Small intestine (tissue), 16 donors: ENCODE measurements around the gene SRP54. TPM values are rescaled to one million over a fixed set of nuclear protein-coding genes. Genes with fewer than 3 reads are reported as not detected.

ENCODE experiments used
- DNase-seq, 2 donors: peaks; one replicate each; pipeline versions ENCODE4 v3.0.0 to v3.0.0-alpha.2; 2013
- FAIRE-seq: peaks from 2 replicates; lab custom pipeline; 2012; peaks lifted over from hg19 to GRCh38; lab: Jason Lieb, UNC
- H3K27ac ChIP-seq, 3 donors: one replicate each; pipeline ENCODE4 v1.5.1; 2013; ENCODE audit warnings: low read length in 2 of 3, mild to moderate bottlenecking in 2 of 3, control low read depth in 1 of 3, inconsistent platforms in 1 of 3, low read depth in 1 of 3, moderate library complexity in 1 of 3
- H3K27me3 ChIP-seq, 3 donors: one replicate each; pipeline ENCODE4 v1.6.1; 2013; ENCODE audit warnings: low read length in 3 of 3, inconsistent platforms in 1 of 3; ENCODE audit not compliant: control insufficient read depth in 3 of 3, insufficient read depth in 3 of 3
- H3K36me3 ChIP-seq, 3 donors: one replicate each; pipeline ENCODE4 v1.6.1; 2013; ENCODE audit warnings: low read length in 3 of 3, inconsistent platforms in 1 of 3, low read depth in 1 of 3, mild to moderate bottlenecking in 1 of 3, moderate library complexity in 1 of 3; ENCODE audit not compliant: control insufficient read depth in 3 of 3, insufficient read depth in 2 of 3
- H3K4me1 ChIP-seq, 3 donors: one replicate each; pipeline ENCODE4 v1.6.1; 2013; ENCODE audit warnings: low read length in 2 of 3, inconsistent platforms in 1 of 3, low read depth in 1 of 3, mild to moderate bottlenecking in 1 of 3, moderate library complexity in 1 of 3; ENCODE audit not compliant: control insufficient read depth in 3 of 3, insufficient read depth in 2 of 3
- H3K4me3 ChIP-seq, 3 donors: one replicate each; pipeline ENCODE4 v1.5.1; 2013; ENCODE audit warnings: low read length in 3 of 3, control low read depth in 1 of 3, inconsistent platforms in 1 of 3, low read depth in 1 of 3, mild to moderate bottlenecking in 1 of 3, moderate library complexity in 1 of 3
- H3K9me3 ChIP-seq, 2 donors: one replicate each; pipeline ENCODE4 v1.6.1; 2013; ENCODE audit warnings: low read depth in 1 of 2, low read length in 1 of 2; ENCODE audit not compliant: control insufficient read depth in 2 of 2, insufficient read depth in 1 of 2
- WGBS, 3 donors: extraction: QIAGEN DNeasy Blood & Tissue Kit; methylation state at CpG; one replicate each; pipeline ENCODE4 v1.1.7; 2013; 5-methylcytosine and 5-hydroxymethylcytosine counted together
- long read RNA-seq, 10 donors: transcript quantifications; one replicate each; lab custom pipeline, GENCODE V29; 2026
- polyA plus RNA-seq, 4 donors: library from polyadenylated mRNA; stranded (reverse) in 3 of 4; unstranded in 1 of 4; fragments of 200-250 nt in 3 of 4; fragments of 120-200 nt in 1 of 4; gene quantifications; one replicate each; pipeline versions ENCODE4 v1.2.1 to v1.2.3, GENCODE V29; 2013
- donor health status: healthy with polysubstance abuse.
- donor health status: control.
- donor health status: control.
- donor health status: Bipolar disorder and iron deficiency.
- donor health status: healthy.

The SRP54 gene
- 10 to 100 TPM; 31.3 to 59.6 (median 35.9) TPM for polyA plus RNA-seq
- long read RNA-seq, donor 1: 0 reads
- long read RNA-seq, donor 2, transcript SRP54-201 (16 exons, 2,279 nt): major isoform, 5 of 8 reads
- long read RNA-seq, donor 2, partial matches to known transcripts: 0 of 8 reads
- long read RNA-seq, donor 2, other reads (novel, unspliced or antisense): 0 of 8 reads
- long read RNA-seq, donor 3, transcript SRP54-201 (16 exons, 2,279 nt): major isoform, 5 of 24 reads
- long read RNA-seq, donor 3, partial matches to known transcripts: 16 of 24 reads
- long read RNA-seq, donor 3, other reads (novel, unspliced or antisense): 0 of 24 reads
- long read RNA-seq, donor 4: 0 reads
- long read RNA-seq, donor 5, partial matches to known transcripts: 0 of 2 reads
- long read RNA-seq, donor 5, other reads (novel, unspliced or antisense): 0 of 2 reads
- long read RNA-seq, donor 6, partial matches to known transcripts: 0 of 6 reads
- long read RNA-seq, donor 6, other reads (novel, unspliced or antisense): 0 of 6 reads
- long read RNA-seq, donor 7: 0 reads
- long read RNA-seq, donor 8: 0 reads
- long read RNA-seq, donor 9, partial matches to known transcripts: 0 of 1 reads
- long read RNA-seq, donor 9, other reads (novel, unspliced or antisense): 0 of 1 reads
- long read RNA-seq, donor 10, transcript SRP54-201 (16 exons, 2,279 nt): major isoform, 11 of 27 reads
- long read RNA-seq, donor 10, partial matches to known transcripts: 11 of 27 reads
- long read RNA-seq, donor 10, other reads (novel, unspliced or antisense): 0 of 27 reads

- Histone ChIP-seq H3K9me3 (no peaks in the 10 kb centered on the region), H3K36me3 (no peaks in the 10 kb centered on the region), H3K4me1 (peaks cover 1 to 14% (median 8%) of the 10 kb centered on the region in 3 donors), H3K4me3 (peak within 1 kb of the TSS; percentile 74 to 94 (median 76)), H3K27me3 (no peaks in the 10 kb centered on the region), H3K27ac (peak within 1 kb of the TSS; percentile 95 to 100 (median 99))
- 0 to 1% (median 0%) methylated on average over 45 of the region's 45 CpGs for WGBS, 3 donors
- FAIRE-seq: no peak
- DNase-seq: peak; percentile 99
These were observed at the start of gene SRP54 for GRCh38 chr14:34982421-34983147. Gene SRP54 (plus strand): TSS chr14:34982992. CDS start chr14:34996710, 13,718 bp downstream.

GRCh38 chr14:34933301-34933700 is 49.5 kb upstream of the SRP54 start:
- no peaks in the 10 kb centered on the region for H3K36me3 ChIP-seq
- no peak for FAIRE-seq

GRCh38 chr14:34935488-34935887 is 47.3 kb upstream of the SRP54 start:
- no peaks in the 10 kb centered on the region for H3K36me3 ChIP-seq
- no peak overlapping the region for H3K4me3 ChIP-seq
- no peaks in the 10 kb centered on the region for H3K9me3 ChIP-seq
- DNase-seq (no peak), FAIRE-seq (no peak)
- H3K4me1 ChIP-seq: no peaks in the 10 kb centered on the region
- no peak overlapping the region for H3K27ac ChIP-seq
- 85 to 93% (median 89%) methylated on average over 5 of the region's 5 CpGs for WGBS, 3 donors
- no peaks in the 10 kb centered on the region for H3K27me3 ChIP-seq

More at GRCh38 chr14:34933301-34933700, 49.5 kb upstream of the SRP54 start:
- no peaks in the 10 kb centered on the region for H3K9me3 ChIP-seq
- DNase-seq: no peak
- H3K4me1 ChIP-seq: no peaks in the 10 kb centered on the region
- H3K27ac ChIP-seq: no peak overlapping the region
- no peaks in the 10 kb centered on the region for H3K27me3 ChIP-seq
- WGBS, 3 donors: 76 to 84% (median 79%) methylated on average over 2 of the region's 2 CpGs
- H3K4me3 ChIP-seq: no peak overlapping the region

- Histone ChIP-seq H3K9me3 (peaks cover 0 to 4% of the 10 kb centered on the region in 2 donors), H3K27me3 (no peaks in the 10 kb centered on the region), H3K36me3 (no peaks in the 10 kb centered on the region), H3K4me3 (no peak overlapping the region), H3K4me1 (no peaks in the 10 kb centered on the region), H3K27ac (no peak overlapping the region)
- peak in 1 of 2 donors; percentile 11 for DNase-seq
- 60 to 68% (median 62%) methylated on average over 6 of the region's 6 CpGs for WGBS, 3 donors
- no peak for FAIRE-seq
These were observed 45.4 kb upstream of the SRP54 start for GRCh38 chr14:34937442-34937841.

GRCh38 chr14:34937876-34938275 is 44.9 kb upstream of the SRP54 start:
- 81 to 88% (median 82%) methylated on average over 3 of the region's 3 CpGs for WGBS, 3 donors
- no peak for FAIRE-seq

GRCh38 chr14:34943506-34943905 is 39.3 kb upstream of the SRP54 start:
- FAIRE-seq (no peak), DNase-seq (no peak)
- Histone ChIP-seq H3K9me3 (peaks cover 0 to 15% of the 10 kb centered on the region in 2 donors), H3K27me3 (no peaks in the 10 kb centered on the region), H3K27ac (no peak overlapping the region), H3K4me3 (no peak overlapping the region), H3K4me1 (no peaks in the 10 kb centered on the region), H3K36me3 (peaks cover 0 to 3% (median 0%) of the 10 kb centered on the region in 3 donors)

More at GRCh38 chr14:34937876-34938275, 44.9 kb upstream of the SRP54 start:
- H3K9me3 ChIP-seq: peaks cover 0 to 6% of the 10 kb centered on the region in 2 donors
- no peak overlapping the region for H3K27ac ChIP-seq
- no peak for DNase-seq
- peaks cover 0 to under 1% (median 0%) of the 10 kb centered on the region in 3 donors for H3K36me3 ChIP-seq
- H3K4me1 ChIP-seq: no peaks in the 10 kb centered on the region
- H3K27me3 ChIP-seq: no peaks in the 10 kb centered on the region
- no peak overlapping the region for H3K4me3 ChIP-seq

- WGBS, 3 donors: 95 to 97% (median 96%) methylated on average over 7 of the region's 7 CpGs
- FAIRE-seq: no peak
These were observed 38.0 kb upstream of the SRP54 start for GRCh38 chr14:34944744-34945143.

GRCh38 chr14:34946699-34947098 is 36.1 kb upstream of the SRP54 start:
- no peak for FAIRE-seq
- WGBS, 3 donors: 74 to 79% (median 79%) methylated on average over 1 of the region's 1 CpG

More at GRCh38 chr14:34944744-34945143, 38.0 kb upstream of the SRP54 start:
- Histone ChIP-seq H3K27ac (no peak overlapping the region), H3K4me1 (no peaks in the 10 kb centered on the region), H3K27me3 (no peaks in the 10 kb centered on the region), H3K4me3 (no peak overlapping the region), H3K36me3 (peaks cover 0 to 3% (median 0%) of the 10 kb centered on the region in 3 donors), H3K9me3 (peaks cover 0 to 15% of the 10 kb centered on the region in 2 donors)
- DNase-seq: no peak

More at GRCh38 chr14:34946699-34947098, 36.1 kb upstream of the SRP54 start:
- no peak overlapping the region for H3K27ac ChIP-seq
- H3K4me3 ChIP-seq: no peak overlapping the region
- H3K4me1 ChIP-seq: no peaks in the 10 kb centered on the region
- no peak for DNase-seq
- H3K9me3 ChIP-seq: peaks cover 0 to 15% of the 10 kb centered on the region in 2 donors
- peaks cover 0 to 5% (median 0%) of the 10 kb centered on the region in 3 donors for H3K36me3 ChIP-seq
- no peaks in the 10 kb centered on the region for H3K27me3 ChIP-seq
